Measurements from ENCODE around the gene PSMB11. TPM values are rescaled to one million over a fixed set of nuclear protein-coding genes. Genes with fewer than 3 reads are reported as not detected.

The PSMB11 gene
- total RNA-seq, 1 experiment from 2014 or later: not detected

DNA sequence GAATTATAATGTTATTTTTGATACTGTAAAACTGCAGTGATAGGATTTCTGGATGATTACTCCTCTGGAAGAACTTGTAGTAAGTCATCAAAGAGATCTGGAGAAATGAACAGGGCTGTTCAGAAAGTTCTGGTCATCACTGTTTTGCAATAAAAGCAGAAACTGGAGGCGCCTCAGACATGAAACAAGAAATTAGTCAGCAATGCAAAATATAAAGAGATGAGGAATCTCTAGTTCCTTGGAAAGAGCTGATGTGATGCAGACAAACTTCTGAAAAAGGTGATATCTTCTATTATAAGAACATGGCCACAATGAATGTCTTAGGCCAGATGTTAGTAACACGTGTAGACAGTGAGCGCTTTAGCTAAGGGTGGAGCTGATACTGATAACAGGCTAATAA is 43.4 kb downstream of the PSMB11 start:
- no peak overlapping the region for H4K8ac ChIP-seq (replicated peaks; ENCODE audit: insufficient read length, low read depth, low read length)
- WGBS (ENCODE audit: extremely low coverage, insufficient read length, low lambda C conversion rate): no CpG with 5 or more reads among the region's 3 CpGs
- H4K20me1 ChIP-seq (ENCODE audit: control insufficient read depth, insufficient read depth, insufficient read length): no peaks in the 10 kb centered on the region
- H2BK12ac ChIP-seq (ENCODE audit: insufficient read length, low read depth, low read length): no peak overlapping the region
- Mint-ChIP-seq H3K36me3 (ENCODE audit: insufficient read depth in 1 of 3, low read depth in 3 of 3) (peaks cover 49 to 93% (median 87%) of the 10 kb centered on the region in 3 experiments; a peak in 6 of 7 replicates), H3K27me3 (ENCODE audit: low read depth) (no peaks in the 10 kb centered on the region), H3K4me1 (no peaks in the 10 kb centered on the region), H3K27ac (peak overlapping the region in 1 of 3 experiments; percentile 46; a peak in 1 of 7 replicates), H3K4me3 (no peak overlapping the region), H3K9me3 (no peaks in the 10 kb centered on the region; a peak in 1 of 5 replicates)
- H3T11ph ChIP-seq (ENCODE audit: low read length): no peak overlapping the region
- no peak overlapping the region for H3K23ac ChIP-seq (ENCODE audit: insufficient read length, low read depth, low read length)
- no peak overlapping the region for H3K56ac ChIP-seq (ENCODE audit: insufficient read length, low read depth, low read length)
- no peak overlapping the region for H2AFZ ChIP-seq (ENCODE audit: low read length)
- no peak overlapping the region for H3K4ac ChIP-seq (ENCODE audit: low read depth, low read length)
- H2BK5ac ChIP-seq (ENCODE audit: insufficient read length, low read length): no peak overlapping the region
- H2BK120ac ChIP-seq (ENCODE audit: low read depth, low read length, poor library complexity, severe bottlenecking): no peak overlapping the region
- H3K79me2 ChIP-seq (ENCODE audit: insufficient read depth, low read length): no peaks in the 10 kb centered on the region
- no peak overlapping the region for H3K14ac ChIP-seq (ENCODE audit: insufficient read depth, low read length)
- no peaks in the 10 kb centered on the region for H3K23me2 ChIP-seq (ENCODE audit: insufficient read length, low read depth, low read length, poor library complexity, severe bottlenecking)
- no peak overlapping the region for H3K4me2 ChIP-seq (ENCODE audit: insufficient read depth, insufficient read length, low read length)
- no peaks in the 10 kb centered on the region for H3K79me1 ChIP-seq (ENCODE audit: insufficient read depth, low read depth, low read length, poor library complexity, severe bottlenecking)
- H3K9ac ChIP-seq (ENCODE audit: extremely low read depth, insufficient read length, low read length): no peak overlapping the region
- H3K27ac ChIP-seq (ENCODE audit: insufficient read length, low read depth, low read length): no peak overlapping the region
- H3K9me3 ChIP-seq (ENCODE audit: control insufficient read depth, low read depth, low read length): no peaks in the 10 kb centered on the region
- DNase-seq: no peak
- H2BK20ac ChIP-seq (ENCODE audit: low read depth, low read length, poor library complexity, severe bottlenecking): no peak overlapping the region
- no peak overlapping the region for H2AK5ac ChIP-seq (ENCODE audit: insufficient read length, low read length)
- H3K27me3 ChIP-seq (ENCODE audit: insufficient read depth, low read length): no peaks in the 10 kb centered on the region
- H4K91ac ChIP-seq (ENCODE audit: insufficient read length, low read depth, low read length): no peak overlapping the region
- TF ChIP-seq, protein P1, sequence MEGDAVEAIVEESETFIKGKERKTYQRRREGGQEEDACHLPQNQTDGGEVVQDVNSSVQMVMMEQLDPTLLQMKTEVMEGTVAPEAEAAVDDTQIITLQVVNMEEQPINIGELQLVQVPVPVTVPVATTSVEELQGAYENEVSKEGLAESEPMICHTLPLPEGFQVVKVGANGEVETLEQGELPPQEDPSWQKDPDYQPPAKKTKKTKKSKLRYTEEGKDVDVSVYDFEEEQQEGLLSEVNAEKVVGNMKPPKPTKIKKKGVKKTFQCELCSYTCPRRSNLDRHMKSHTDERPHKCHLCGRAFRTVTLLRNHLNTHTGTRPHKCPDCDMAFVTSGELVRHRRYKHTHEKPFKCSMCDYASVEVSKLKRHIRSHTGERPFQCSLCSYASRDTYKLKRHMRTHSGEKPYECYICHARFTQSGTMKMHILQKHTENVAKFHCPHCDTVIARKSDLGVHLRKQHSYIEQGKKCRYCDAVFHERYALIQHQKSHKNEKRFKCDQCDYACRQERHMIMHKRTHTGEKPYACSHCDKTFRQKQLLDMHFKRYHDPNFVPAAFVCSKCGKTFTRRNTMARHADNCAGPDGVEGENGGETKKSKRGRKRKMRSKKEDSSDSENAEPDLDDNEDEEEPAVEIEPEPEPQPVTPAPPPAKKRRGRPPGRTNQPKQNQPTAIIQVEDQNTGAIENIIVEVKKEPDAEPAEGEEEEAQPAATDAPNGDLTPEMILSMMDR (conservative IDR thresholded peaks at IDR 0.05): no peak
- H3K4me1 ChIP-seq (ENCODE audit: insufficient read depth, low read length): no peaks in the 10 kb centered on the region
- H2BK15ac ChIP-seq (ENCODE audit: low read depth, low read length): no peak overlapping the region
- H3K18ac ChIP-seq (ENCODE audit: insufficient read length, low read depth, low read length): no peak overlapping the region
- no peak overlapping the region for H4K5ac ChIP-seq (ENCODE audit: insufficient read length, low read depth, low read length)
